GM23248 (cell line): Measurements from ENCODE around the gene STX5.

Experiments used
- EZH2 ChIP-seq: fragments of 200-600 bp; sonication (generic); IDR thresholded peaks from 2 replicates; pipeline ENCODE4 v1.6.1; 2018; ENCODE audit warnings: antibody characterized with exemption, mild to moderate bottlenecking; ENCODE audit not compliant: insufficient read depth, poor library complexity, severe bottlenecking
- EZH2phosphoT487 ChIP-seq: fragments of 200-600 bp; sonication (generic); IDR thresholded peaks from 2 replicates; pipeline ENCODE4 v1.6.1; 2018; ENCODE audit warnings: antibody characterized with exemption, moderate library complexity, mild to moderate bottlenecking, low read depth; ENCODE audit not compliant: insufficient read depth

DNA sequence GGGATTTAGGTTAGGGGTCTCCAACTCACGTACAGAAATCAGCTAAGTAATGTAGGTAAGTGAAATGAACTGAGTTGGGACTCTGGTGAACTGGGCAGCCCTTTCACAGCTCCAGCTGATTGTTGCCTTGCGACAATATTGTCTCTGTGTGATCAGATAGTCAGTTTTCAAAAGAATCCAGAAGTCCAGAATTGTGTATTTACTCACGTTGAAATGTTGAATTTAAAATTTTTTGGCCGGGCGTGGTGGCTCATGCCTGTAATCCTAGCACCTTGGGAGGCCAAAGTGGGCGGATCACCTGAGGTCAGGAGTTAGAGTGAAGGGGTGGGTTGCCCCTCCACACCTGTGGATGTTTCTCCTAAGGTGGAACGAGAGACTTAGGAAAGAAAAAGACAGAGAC is 26.4 kb upstream of the STX5 start:
- TF ChIP-seq EZH2: no peak
- no peak for TF ChIP-seq EZH2phosphoT487
